Fibroblast of villous mesenchyme (primary cell): Measurements from ENCODE around the gene SPPL3. TPM values are rescaled to one million over a fixed set of nuclear protein-coding genes. Genes with fewer than 3 reads are reported as not detected.

Source experiments
- DNase-seq: peaks from one replicate; pipeline ENCODE4 v3.0.0-alpha.2; 2010; ENCODE audit warnings: low read depth
- H3K4me3 ChIP-seq: 2 replicates; pipeline ENCODE4 v1.5.1; 2011; ENCODE audit warnings: low read depth, mild to moderate bottlenecking, low read length
- CTCF ChIP-seq: IDR thresholded peaks from 2 replicates; pipeline ENCODE4 v1.5.1; 2012; ENCODE audit warnings: low read depth, mild to moderate bottlenecking, low read length; ENCODE audit not compliant: insufficient read depth
- total RNA-seq: library from RNA; depleted of rRNA; stranded (reverse); fragments of >200 nt; gene quantifications from 2 replicates; pipeline ENCODE4 v1.2.3, GENCODE V29; 2012

The SPPL3 gene
- total RNA-seq, 1 donor: 9.5 TPM

- no peak overlapping the region for H3K4me3 ChIP-seq
- DNase-seq: no peak
- no peak for TF ChIP-seq CTCF
These were observed 39.1 kb downstream of the SPPL3 start for GRCh38 chr12:120865098-120865497.

- no peak for DNase-seq
- no peak overlapping the region for H3K4me3 ChIP-seq
- TF ChIP-seq CTCF: no peak
These were observed 41.5 kb downstream of the SPPL3 start for GRCh38 chr12:120862664-120863063.

GRCh38 chr12:120861074-120861795, 42.9 kb downstream of the SPPL3 start:
- TF ChIP-seq CTCF: no peak
- no peak for DNase-seq
- no peak overlapping the region for H3K4me3 ChIP-seq

GRCh38 chr12:120858306-120859088, 45.7 kb downstream of the SPPL3 start:
- no peak overlapping the region for H3K4me3 ChIP-seq
- no peak for TF ChIP-seq CTCF
- DNase-seq: no peak

GRCh38 chr12:120856980-120857379, 47.2 kb downstream of the SPPL3 start:
- DNase-seq: no peak
- H3K4me3 ChIP-seq: no peak overlapping the region
- TF ChIP-seq CTCF: peak; percentile 47

GRCh38 chr12:120855823-120856588, 48.2 kb downstream of the SPPL3 start:
- DNase-seq: no peak
- no peak for TF ChIP-seq CTCF
- H3K4me3 ChIP-seq: no peak overlapping the region
